Stimulated activated CD4-positive, alpha-beta T cell treated with anti-CD3 and anti-CD28 coated beads, Interleukin-12 subunit alpha, Interleukin-12 subunit beta, amount 100 ng/mL, for 4 hours (primary cell): Measurements from ENCODE around the gene MFAP5.
"Not testable (repeated sequence)": the region's sequence is repeated elsewhere in the genome, so short reads cannot be mapped to it uniquely, and the experiment has no call there.

Source experiments
- DNase-seq: peaks from one replicate; pipeline ENCODE4 v3.0.0-alpha.2; 2020

Gene MFAP5

GRCh38 chr12:8624750-8625149 lies 37.9 kb downstream of the MFAP5 start:
- not testable (repeated sequence) for DNase-seq

GRCh38 chr12:8622646-8623045 lies 40.0 kb downstream of the MFAP5 start:
- DNase-seq = no peak

- DNase-seq = no peak
Measured at GRCh38 chr12:8615206-8615605, 47.4 kb downstream of the MFAP5 start.

GRCh38 chr12:8613881-8614280 lies 48.7 kb downstream of the MFAP5 start:
- not testable (repeated sequence) for DNase-seq

- DNase-seq = no peak
Measured at GRCh38 chr12:8612629-8613028, 50.0 kb downstream of the MFAP5 start, which contains the start of gene AICDA. Gene AICDA, minus strand, starts transcription at chr12:8612859. Its CDS starts 92 bp downstream, at chr12:8612767.

- no peak for DNase-seq
Measured at GRCh38 chr12:8609061-8609570, 53.5 kb downstream of the MFAP5 start.

- no peak for DNase-seq
Measured at GRCh38 chr12:8606890-8607289, 55.7 kb downstream of the MFAP5 start.

GRCh38 chr12:8605057-8605456 lies 57.6 kb downstream of the MFAP5 start:
- no peak for DNase-seq

GRCh38 chr12:8603856-8604255 lies 58.8 kb downstream of the MFAP5 start:
- DNase-seq = no peak

- DNase-seq = no peak
Measured at GRCh38 chr12:8603286-8603685, 59.3 kb downstream of the MFAP5 start.

GRCh38 chr12:8596561-8596960 lies 66.1 kb downstream of the MFAP5 start:
- no peak for DNase-seq
